SK-N-MC (cell line): Measurements from ENCODE around the gene DNAJC16.
A peak's percentile ranks its signal among the peaks of the same experiment; 100 is the strongest.
"Not testable (repeated sequence)": the region's sequence is repeated elsewhere in the genome, so short reads cannot be mapped to it uniquely, and the experiment has no call there.

ENCODE experiments used
- DNase-seq: peaks from one replicate; pipeline ENCODE4 v3.0.0-alpha.2; 2011; ENCODE audit warnings: low read depth, low spot score
- H3K27ac ChIP-seq: fragments of 200-600 bp; sonication (generic); 2 replicates; pipeline ENCODE4 v1.5.1; 2016; ENCODE audit warnings: mixed run types
- H3K36me3 ChIP-seq: fragments of 200-600 bp; sonication (generic); 2 replicates; pipeline ENCODE4 v1.6.1; 2017; ENCODE audit warnings: antibody characterized with exemption, low read length, mixed read lengths; ENCODE audit not compliant: insufficient read depth
- H3K4me3 ChIP-seq: fragments of 200-600 bp; sonication (generic); 2 replicates; pipeline ENCODE4 v1.5.1; 2016
- H3K9ac ChIP-seq: fragments of 200-600 bp; sonication (generic); 2 replicates; pipeline ENCODE4 v1.8.0; 2017; ENCODE audit warnings: mixed run types, mixed read lengths; ENCODE audit not compliant: insufficient read length
- H3K9me3 ChIP-seq: fragments of 200-600 bp; sonication (generic); 2 replicates; pipeline ENCODE4 v1.6.1; 2017; ENCODE audit warnings: low read depth, mild to moderate bottlenecking, antibody characterized with exemption, low read length, moderate library complexity, mixed read lengths
- EZH2 ChIP-seq: fragments of 200-600 bp; sonication (generic); IDR thresholded peaks from one replicate; pipeline ENCODE4 v1.6.1; 2017; ENCODE audit warnings: antibody characterized with exemption
- FOXP2 ChIP-seq: optimal IDR thresholded peaks from 2 replicates; pipeline ENCODE3; 2011; ENCODE audit warnings: mild to moderate bottlenecking, moderate library complexity; ENCODE audit not compliant: insufficient read depth; ENCODE audit errors: extremely low read length, control extremely low read depth
- POLR2AphosphoS5 ChIP-seq: IDR thresholded peaks from 2 replicates; pipeline ENCODE4 v1.6.1; 2012; ENCODE audit warnings: mild to moderate bottlenecking, low read depth, low read length, borderline replicate concordance

DNAJC16 gene

DNA sequence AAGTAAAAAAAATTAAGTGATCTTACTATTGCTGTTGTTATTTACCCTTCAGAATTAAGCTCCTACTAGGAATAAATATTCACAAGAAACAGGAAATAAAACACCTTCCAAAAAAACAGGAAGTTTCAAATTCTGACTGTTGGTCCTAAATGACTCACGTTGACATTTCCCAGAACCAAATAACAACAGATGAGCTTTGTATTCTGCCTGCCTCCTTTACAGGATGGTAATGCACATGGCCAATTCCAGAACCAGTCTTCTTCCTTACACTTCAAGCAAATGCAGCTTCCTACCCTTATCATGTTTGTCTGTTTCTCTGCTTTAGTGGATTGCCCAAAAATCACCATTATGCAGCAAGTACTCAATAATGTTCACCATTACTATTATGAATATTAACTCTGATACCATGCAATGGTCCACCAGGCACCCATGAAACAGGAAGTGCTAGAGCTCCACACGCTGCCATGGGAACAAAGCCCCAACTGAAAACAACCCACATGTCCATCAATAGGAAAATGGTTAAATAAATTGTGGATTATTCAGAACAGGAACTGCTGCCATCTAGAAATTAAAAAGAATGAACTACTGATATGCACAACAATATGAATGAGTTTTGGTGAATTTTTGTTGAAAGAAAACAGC, 11.5 kb upstream of the DNAJC16 start:
- no peaks in the 10 kb centered on the region for H3K36me3 ChIP-seq
- no peak overlapping the region for H3K4me3 ChIP-seq
- H3K9ac ChIP-seq = no peak overlapping the region
- H3K27ac ChIP-seq = no peak overlapping the region
- no peak for DNase-seq
- no peak for TF ChIP-seq POLR2AphosphoS5
- H3K9me3 ChIP-seq = no peaks in the 10 kb centered on the region

DNA sequence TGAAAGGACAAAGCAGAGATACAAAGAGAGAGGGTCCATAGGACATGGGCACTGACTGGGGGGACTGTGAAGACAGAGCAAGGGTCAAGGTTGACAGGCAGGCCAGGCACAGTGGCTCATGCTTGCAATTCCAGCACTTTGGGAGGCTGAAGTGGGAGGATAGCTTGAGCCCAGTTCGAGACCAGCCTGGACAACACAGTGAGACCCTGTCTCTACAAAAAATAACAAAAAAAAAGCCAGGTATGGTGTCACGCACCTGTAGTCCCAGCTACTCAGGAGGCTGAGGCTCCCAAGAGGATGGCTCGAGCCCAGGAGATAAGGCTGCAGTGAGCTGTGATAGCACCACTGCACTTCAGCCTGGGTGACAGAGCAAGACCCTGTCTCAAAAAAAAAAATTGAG, 7.0 kb upstream of the DNAJC16 start:
- no peak overlapping the region for H3K27ac ChIP-seq
- H3K9me3 ChIP-seq = no peaks in the 10 kb centered on the region
- H3K9ac ChIP-seq = no peak overlapping the region
- H3K4me3 ChIP-seq = no peak overlapping the region
- DNase-seq = no peak
- TF ChIP-seq FOXP2 (no peak), POLR2AphosphoS5 (no peak)
- H3K36me3 ChIP-seq = no peaks in the 10 kb centered on the region

- not testable (repeated sequence) for H3K27ac ChIP-seq, H3K9ac ChIP-seq, H3K36me3 ChIP-seq, H3K9me3 ChIP-seq, H3K4me3 ChIP-seq, DNase-seq
Measured at GRCh38 chr1:15521206-15521906, 5.3 kb upstream of the DNAJC16 start.

- no peak for DNase-seq
- no peak overlapping the region for H3K27ac ChIP-seq
- no peak overlapping the region for H3K9ac ChIP-seq
- H3K9me3 ChIP-seq = no peaks in the 10 kb centered on the region
- H3K36me3 ChIP-seq = no peaks in the 10 kb centered on the region
- no peak overlapping the region for H3K4me3 ChIP-seq
- TF ChIP-seq FOXP2 (no peak), EZH2 (no peak), POLR2AphosphoS5 (no peak)
Measured at GRCh38 chr1:15522551-15522950, 4.1 kb upstream of the DNAJC16 start.

- H3K9ac ChIP-seq = peak overlapping the region; percentile 52
- peak overlapping the region; percentile 87 for H3K4me3 ChIP-seq
- DNase-seq = no peak
- H3K36me3 ChIP-seq = no peaks in the 10 kb centered on the region
- H3K9me3 ChIP-seq = no peaks in the 10 kb centered on the region
- TF ChIP-seq POLR2AphosphoS5 (no peak), FOXP2 (no peak)
- no peak overlapping the region for H3K27ac ChIP-seq
Measured at GRCh38 chr1:15523104-15524020, 3.3 kb upstream of the DNAJC16 start.

DNA sequence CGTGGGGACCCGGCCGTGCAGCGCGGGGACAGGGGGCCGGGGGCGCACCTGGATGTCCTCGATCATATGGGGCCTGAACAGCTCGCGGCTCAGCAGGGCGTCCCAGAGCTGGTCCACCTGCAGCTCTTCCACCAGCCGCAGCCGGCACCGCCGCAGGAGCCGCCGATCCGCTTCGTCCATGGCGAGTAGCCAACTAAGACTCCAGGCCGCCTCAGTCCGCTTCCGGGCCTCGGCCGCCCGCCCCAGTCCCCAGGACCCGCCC, 2.7 kb upstream of the DNAJC16 start, which contains the start of gene CASP9:
CASP9 (minus strand) TSS at position 195 of the 262 bp plus-strand sequence; CDS start at position 180, 15 bp downstream.
- Histone ChIP-seq H3K4me3 (peak within 1 kb of the TSS; percentile 96), H3K27ac (peak within 1 kb of the TSS; percentile 94), H3K9me3 (no peaks in the 10 kb centered on the region), H3K9ac (peak within 1 kb of the TSS; percentile 63), H3K36me3 (no peaks in the 10 kb centered on the region)
- no peak for TF ChIP-seq EZH2
- no peak for TF ChIP-seq POLR2AphosphoS5
- TF ChIP-seq FOXP2 = no peak
- no peak for DNase-seq

- H3K9me3 ChIP-seq = no peaks in the 10 kb centered on the region
Measured at GRCh38 chr1:15524283-15525049, 2.2 kb upstream of the DNAJC16 start.

More at GRCh38 chr1:15524283-15525049, 2.2 kb upstream of the DNAJC16 start:
- Histone ChIP-seq H3K27ac (peak overlapping the region; percentile 94), H3K9ac (peak overlapping the region; percentile 63), H3K36me3 (no peaks in the 10 kb centered on the region), H3K4me3 (peak overlapping the region; percentile 87)
- DNase-seq = peak; percentile 60
- TF ChIP-seq FOXP2 (peak; percentile 17), EZH2 (no peak), POLR2AphosphoS5 (no peak)
